Neural cell (in vitro differentiated cells): Measurements from ENCODE around the gene SH3YL1. TPM values are rescaled to one million over a fixed set of nuclear protein-coding genes. Genes with fewer than 3 reads are reported as not detected.
A peak's percentile ranks its signal among the peaks of the same experiment; 100 is the strongest.

Source experiments
- H2AFZ ChIP-seq: fragments of 200-600, 300-800 bp; sonication (generic), shearing (Covaris generic); 2 replicates; pipeline ENCODE4 v1.6.0; 2014; ENCODE audit warnings: low read depth, mild to moderate bottlenecking, antibody characterized with exemption, low read length, moderate library complexity
- H3F3A ChIP-seq: fragments of 200-600 bp; shearing (Covaris generic); 2 replicates; pipeline ENCODE4 v1.6.1; 2016; ENCODE audit warnings: mild to moderate bottlenecking, moderate library complexity, mixed read lengths, antibody characterized with exemption, low read length; ENCODE audit not compliant: insufficient read depth, poor library complexity, severe bottlenecking
- H3K27ac ChIP-seq: fragments of 200-600, 300-800 bp; sonication (generic), shearing (Covaris generic); 2 replicates; pipeline ENCODE4 v1.5.1; 2014; ENCODE audit warnings: mild to moderate bottlenecking, low read length, moderate library complexity
- H3K27me3 ChIP-seq: fragments of 300-800, 200-600 bp; sonication (generic), shearing (Covaris generic); 2 replicates; pipeline ENCODE4 v1.6.0; 2014; ENCODE audit warnings: mild to moderate bottlenecking, low read depth, low read length, moderate library complexity; ENCODE audit not compliant: insufficient read depth
- H3K36me3 ChIP-seq: fragments of 300-800, 200-600 bp; sonication (generic), shearing (Covaris generic); 2 replicates; pipeline ENCODE4 v1.5.1; 2014; ENCODE audit warnings: mild to moderate bottlenecking, antibody characterized with exemption, low read length, moderate library complexity; ENCODE audit not compliant: insufficient read depth
- H3K4me2 ChIP-seq: fragments of 300-800, 200-600 bp; sonication (generic), shearing (Covaris generic); 2 replicates; pipeline ENCODE4 v1.6.0; 2014; ENCODE audit warnings: mild to moderate bottlenecking, low read length
- H3K4me3 ChIP-seq: fragments of 300-800, 200-600 bp; sonication (generic), shearing (Covaris generic); 2 replicates; pipeline ENCODE4 v1.5.1; 2014; ENCODE audit warnings: mild to moderate bottlenecking, low read length, moderate library complexity
- H3K79me2 ChIP-seq: fragments of 200-600 bp; shearing (Covaris generic); replicated peaks from 2 replicates; pipeline ENCODE4 v1.6.0; 2014; ENCODE audit warnings: mild to moderate bottlenecking, low read length, moderate library complexity; ENCODE audit not compliant: insufficient read depth
- H3K9ac ChIP-seq: fragments of 300-800, 200-600 bp; sonication (generic), shearing (Covaris generic); 2 replicates; pipeline ENCODE4 v1.6.1; 2016; ENCODE audit warnings: mild to moderate bottlenecking, low read length, mixed read lengths
- H3K9me2 ChIP-seq: fragments of 200-600 bp; shearing (Covaris generic); 2 replicates; pipeline ENCODE4 v1.6.1; 2016; ENCODE audit warnings: mild to moderate bottlenecking, low read length, mixed read lengths; ENCODE audit not compliant: insufficient read depth
- H3K9me3 ChIP-seq: fragments of 200-600, 300-800 bp; sonication (generic), shearing (Covaris generic); 2 replicates; pipeline ENCODE4 v1.6.1; 2016; ENCODE audit warnings: mild to moderate bottlenecking, mixed run types, low read length, moderate library complexity, mixed read lengths
- H4K20me1 ChIP-seq: fragments of 200-600 bp; shearing (Covaris generic); 2 replicates; pipeline ENCODE4 v1.6.1; 2016; ENCODE audit warnings: mild to moderate bottlenecking, mixed run types; ENCODE audit not compliant: insufficient read depth
- CTCF ChIP-seq: fragments of 450-650 bp; IDR thresholded peaks from 2 replicates; pipeline ENCODE4 v1.5.1; 2014; ENCODE audit warnings: antibody characterized with exemption, mild to moderate bottlenecking, moderate library complexity; ENCODE audit not compliant: poor library complexity, severe bottlenecking
- EP300 ChIP-seq: fragments of 450-650 bp; conservative IDR thresholded peaks from 2 replicates; pipeline ENCODE4 v1.6.1; 2014; ENCODE audit warnings: antibody characterized with exemption, mild to moderate bottlenecking, moderate library complexity; ENCODE audit not compliant: poor library complexity, severe bottlenecking
- EZH2 ChIP-seq: fragments of 200-600, 300-800 bp; shearing (Covaris generic), sonication (generic); IDR thresholded peaks from 2 replicates; pipeline ENCODE4 v1.6.1; 2014; ENCODE audit warnings: antibody characterized with exemption, low read length, borderline replicate concordance, mild to moderate bottlenecking; ENCODE audit not compliant: insufficient read depth, poor library complexity, severe bottlenecking
- MXI1 ChIP-seq: fragments of 450-650 bp; conservative IDR thresholded peaks from 2 replicates; pipeline ENCODE4 v1.6.1; 2014; ENCODE audit warnings: antibody characterized with exemption, mild to moderate bottlenecking; ENCODE audit not compliant: poor library complexity, severe bottlenecking
- POLR2AphosphoS5 ChIP-seq: IDR thresholded peaks from 2 replicates; pipeline ENCODE4 v1.6.1; 2012
- RAD21 ChIP-seq: fragments of 450-650 bp; conservative IDR thresholded peaks from 2 replicates; pipeline ENCODE4 v1.6.1; 2014; ENCODE audit warnings: antibody characterized with exemption, mild to moderate bottlenecking, moderate library complexity
- REST ChIP-seq: IDR thresholded peaks from 2 replicates; pipeline ENCODE4 v1.6.1; 2012; ENCODE audit warnings: borderline replicate concordance
- SMC3 ChIP-seq: fragments of 450-650 bp; conservative IDR thresholded peaks from 2 replicates; pipeline ENCODE4 v1.6.1; 2014; ENCODE audit warnings: antibody characterized with exemption, mild to moderate bottlenecking, moderate library complexity; ENCODE audit not compliant: poor library complexity
- TAF1 ChIP-seq: IDR thresholded peaks from 2 replicates; pipeline ENCODE4 v1.6.1; 2012; ENCODE audit warnings: low read depth
- polyA minus RNA-seq: library from RNA; depleted of rRNA, polyadenylated mRNA; stranded (reverse); fragments of >200 nt; gene quantifications from 2 replicates; pipeline ENCODE4 v1.2.3, GENCODE V29; 2014
- polyA plus RNA-seq: library from polyadenylated mRNA; depleted of rRNA; stranded (reverse); fragments of >200 nt; gene quantifications from 2 replicates; pipeline ENCODE4 v1.2.3, GENCODE V29; 2014

Gene SH3YL1
- polyA plus RNA-seq: 68.6 and 70.6 TPM in 2 replicates
- polyA minus RNA-seq: 64.3 and 74.3 TPM in 2 replicates

GRCh38 chr2:263774-264492 is at the start of gene SH3YL1:
Gene SH3YL1 (minus strand): TSS chr2:264032. CDS start chr2:263984, 48 bp downstream.
- peak within 1 kb of the TSS; percentile 96 for H3K4me2 ChIP-seq
- peaks cover 40% of the 10 kb centered on the region for H3K79me2 ChIP-seq
- peaks cover 5% of the 10 kb centered on the region for H3K9me3 ChIP-seq
- H3K4me3 ChIP-seq: peak within 1 kb of the TSS; percentile 97
- H3K9ac ChIP-seq: peak within 1 kb of the TSS; percentile 88
- H3K36me3 ChIP-seq: no peaks in the 10 kb centered on the region
- H3K9me2 ChIP-seq: no peaks in the 10 kb centered on the region
- H3F3A ChIP-seq: no peaks in the 10 kb centered on the region
- peak within 1 kb of the TSS; percentile 80 for H3K27ac ChIP-seq
- TF ChIP-seq RAD21: no peak
- TF ChIP-seq EZH2: no peak
- TF ChIP-seq CTCF: no peak
- TF ChIP-seq REST: no peak
- no peak for TF ChIP-seq MXI1
- no peak for TF ChIP-seq POLR2AphosphoS5
- no peak for TF ChIP-seq EP300
- no peak for TF ChIP-seq TAF1
- no peak for TF ChIP-seq SMC3
- no peaks in the 10 kb centered on the region for H3K27me3 ChIP-seq
- peak within 1 kb of the TSS; percentile 80 for H2AFZ ChIP-seq
- no peaks in the 10 kb centered on the region for H4K20me1 ChIP-seq

GRCh38 chr2:310994-311393 is 47.2 kb upstream of the SH3YL1 start:
- H3K4me3 ChIP-seq: no peak overlapping the region
- no peaks in the 10 kb centered on the region for H3K9me2 ChIP-seq
- no peak overlapping the region for H3K4me2 ChIP-seq
- no peaks in the 10 kb centered on the region for H3K79me2 ChIP-seq
- no peaks in the 10 kb centered on the region for H3K27me3 ChIP-seq
- TF ChIP-seq SMC3: no peak
- TF ChIP-seq MXI1: no peak
- no peak for TF ChIP-seq RAD21
- no peak for TF ChIP-seq POLR2AphosphoS5
- TF ChIP-seq REST: no peak
- TF ChIP-seq EZH2: no peak
- TF ChIP-seq EP300: no peak
- no peak for TF ChIP-seq CTCF
- TF ChIP-seq TAF1: no peak
- no peaks in the 10 kb centered on the region for H3K9me3 ChIP-seq
- no peaks in the 10 kb centered on the region for H4K20me1 ChIP-seq
- H3K27ac ChIP-seq: no peak overlapping the region
- H2AFZ ChIP-seq: no peak overlapping the region
- no peak overlapping the region for H3K9ac ChIP-seq
- no peaks in the 10 kb centered on the region for H3F3A ChIP-seq
- H3K36me3 ChIP-seq: no peaks in the 10 kb centered on the region
